Left lung (tissue), 10 donors: ENCODE results near the gene FBXW8. TPM values are rescaled to one million over a fixed set of nuclear protein-coding genes. Genes with fewer than 3 reads are reported as not detected.

ENCODE experiments used
- ATAC-seq: fragments of 200-7000 bp; cut with Tn5 transposase; one replicate; pipeline ENCODE4 v1.9.1; 2020; ENCODE audit warnings: moderate library complexity
- DNase-seq, 4 donors: peaks; one replicate each; pipeline ENCODE4 v3.0.0-alpha.2; 2013 to 2020
- H3K27ac ChIP-seq, 2 donors: fragments of 200-600 bp; sonication (generic) in 1 of 2; one replicate each; pipeline versions ENCODE4 v1.5.0 to v1.8.0; 2020 to 2021
- H3K27me3 ChIP-seq, 2 donors: fragments of 200-600 bp; sonication (generic) in 1 of 2; one replicate each; pipeline versions ENCODE4 v1.5.0 to v1.8.0; 2020 to 2021
- H3K36me3 ChIP-seq, 2 donors: fragments of 200-600 bp; sonication (generic) in 1 of 2; one replicate each; pipeline versions ENCODE4 v1.5.0 to v1.8.0; 2020 to 2021
- H3K4me1 ChIP-seq, 2 donors: fragments of 200-600 bp; one replicate each; pipeline ENCODE4 v1.8.0; 2021
- H3K4me3 ChIP-seq, 2 donors: fragments of 200-600 bp; sonication (generic) in 1 of 2; one replicate each; pipeline versions ENCODE4 v1.5.0 to v1.8.0; 2020 to 2021; ENCODE audit warnings: mild to moderate bottlenecking in 1 of 2
- H3K9me3 ChIP-seq, 2 donors: fragments of 200-600 bp; sonication (generic) in 1 of 2; one replicate each; pipeline versions ENCODE4 v1.5.0 to v1.8.0; 2020 to 2021
- intact Hi-C, 2 donors: fragments of 100-400 bp; cut with DNase I; formaldehyde crosslinking; loops; one replicate each; pipeline versions ENCODE4 v1.11.2 to v1.14.2; 2022
- polyA plus RNA-seq, 6 donors: library from polyadenylated mRNA; unstranded; fragments of 120-200 nt; gene quantifications; one replicate each; pipeline ENCODE4 v1.2.1, GENCODE V29; 2013; ENCODE audit not compliant: insufficient read length in 6 of 6
- total RNA-seq, 2 donors: library from RNA; stranded (reverse); fragmentation: NEBNext Ultra II Directional; extraction: Animal tissue kit (Norgen Biotek cat#: 25700); gene quantifications; one replicate each; pipeline ENCODE4 v1.2.1, GENCODE V29; 2021
- TF ChIP-seq, protein P1 (sequence below), 2 donors: fragments of 200-600 bp; sonication (generic) in 1 of 2; IDR thresholded peaks; one replicate each; pipeline versions ENCODE4 v1.5.0 to v1.8.0; 2021; ENCODE audit warnings: antibody characterized with exemption in 2 of 2
- donor health status: DM: no; HTN: yes; CAD: no.
- donor health status: DM: no; HTN: no; CAD: no.

The FBXW8 gene
- total and polyA plus RNA-seq, 8 donors: 16.0 to 28.4 (median 24.6) TPM

DNA sequence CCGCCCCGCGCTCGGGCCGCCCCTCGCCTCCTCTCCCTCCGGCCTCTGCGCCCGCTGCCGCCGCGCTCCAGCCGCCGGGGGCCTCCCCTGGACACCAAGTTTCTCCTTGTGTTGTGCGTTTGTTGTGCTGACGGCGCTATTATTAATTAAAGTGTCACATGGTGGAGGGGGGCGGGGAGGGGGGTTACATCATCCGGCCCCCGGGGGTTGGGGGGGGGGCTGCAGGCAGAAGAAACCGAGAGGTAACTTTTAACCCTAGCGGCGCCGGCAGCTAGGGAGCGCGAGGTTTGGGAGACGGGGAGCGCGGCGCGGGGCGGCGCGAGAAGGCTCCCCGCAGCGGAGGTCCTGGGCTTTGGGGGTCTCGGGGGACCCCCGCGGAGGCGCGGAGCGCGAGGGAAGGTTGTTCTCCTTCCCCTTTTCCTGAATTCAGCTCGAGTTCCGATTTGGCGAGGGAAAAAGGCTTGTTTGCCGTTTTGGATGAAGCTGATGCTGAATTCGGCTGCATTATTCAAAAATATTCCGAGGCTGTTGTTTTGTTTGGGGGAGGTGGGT is 29.3 kb upstream of the FBXW8 start, which contains the start of gene HRK:
TSS of gene HRK (minus strand) at position 117 of the 552 bp plus-strand sequence. CDS start 134 bp downstream, outside the sequence.
- H3K4me1 ChIP-seq: peaks cover 20 to 44% of the 10 kb centered on the region in 2 donors
- H3K9me3 ChIP-seq: no peaks in the 10 kb centered on the region
- TF ChIP-seq, protein P1, sequence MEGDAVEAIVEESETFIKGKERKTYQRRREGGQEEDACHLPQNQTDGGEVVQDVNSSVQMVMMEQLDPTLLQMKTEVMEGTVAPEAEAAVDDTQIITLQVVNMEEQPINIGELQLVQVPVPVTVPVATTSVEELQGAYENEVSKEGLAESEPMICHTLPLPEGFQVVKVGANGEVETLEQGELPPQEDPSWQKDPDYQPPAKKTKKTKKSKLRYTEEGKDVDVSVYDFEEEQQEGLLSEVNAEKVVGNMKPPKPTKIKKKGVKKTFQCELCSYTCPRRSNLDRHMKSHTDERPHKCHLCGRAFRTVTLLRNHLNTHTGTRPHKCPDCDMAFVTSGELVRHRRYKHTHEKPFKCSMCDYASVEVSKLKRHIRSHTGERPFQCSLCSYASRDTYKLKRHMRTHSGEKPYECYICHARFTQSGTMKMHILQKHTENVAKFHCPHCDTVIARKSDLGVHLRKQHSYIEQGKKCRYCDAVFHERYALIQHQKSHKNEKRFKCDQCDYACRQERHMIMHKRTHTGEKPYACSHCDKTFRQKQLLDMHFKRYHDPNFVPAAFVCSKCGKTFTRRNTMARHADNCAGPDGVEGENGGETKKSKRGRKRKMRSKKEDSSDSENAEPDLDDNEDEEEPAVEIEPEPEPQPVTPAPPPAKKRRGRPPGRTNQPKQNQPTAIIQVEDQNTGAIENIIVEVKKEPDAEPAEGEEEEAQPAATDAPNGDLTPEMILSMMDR (IDR thresholded peaks at IDR 0.05): no peak
- no peak within 1 kb of the TSS for H3K27ac ChIP-seq
- peak within 1 kb of the TSS in 1 of 2 donors; percentile 17 for H3K4me3 ChIP-seq
- intact Hi-C loops: no loop called here
- no peak for DNase-seq
- no peak for ATAC-seq
- no peaks in the 10 kb centered on the region for H3K36me3 ChIP-seq
- peaks cover 74 to 91% of the 10 kb centered on the region in 2 donors for H3K27me3 ChIP-seq

GRCh38 chr12:116881877-116882507 is 28.8 kb upstream of the FBXW8 start:
- H3K27ac ChIP-seq: no peak overlapping the region
- peaks cover 68 to 90% of the 10 kb centered on the region in 2 donors for H3K27me3 ChIP-seq
- H3K4me3 ChIP-seq: peak overlapping the region in 1 of 2 donors; percentile 17
- H3K4me1 ChIP-seq: peaks cover 20 to 44% of the 10 kb centered on the region in 2 donors
- DNase-seq (no peak), ATAC-seq (no peak)
- intact Hi-C loops: no loop called here
- TF ChIP-seq, protein P1 (IDR thresholded peaks at IDR 0.05): no peak
- no peaks in the 10 kb centered on the region for H3K36me3 ChIP-seq
- no peaks in the 10 kb centered on the region for H3K9me3 ChIP-seq

- H3K4me1 ChIP-seq: peaks cover 20 to 45% of the 10 kb centered on the region in 2 donors
- no peak overlapping the region for H3K4me3 ChIP-seq
- H3K36me3 ChIP-seq: no peaks in the 10 kb centered on the region
- no peaks in the 10 kb centered on the region for H3K9me3 ChIP-seq
- intact Hi-C loops: no loop called here
- no peak overlapping the region for H3K27ac ChIP-seq
- TF ChIP-seq, protein P1 (IDR thresholded peaks at IDR 0.05): no peak
- ATAC-seq: peak; percentile 29
- H3K27me3 ChIP-seq: peaks cover 60 to 88% of the 10 kb centered on the region in 2 donors
- DNase-seq: no peak
These were observed 28.0 kb upstream of the FBXW8 start for GRCh38 chr12:116882742-116883141.

GRCh38 chr12:116884871-116885270 is 25.9 kb upstream of the FBXW8 start:
- H3K4me1 ChIP-seq: peaks cover 8 to 42% of the 10 kb centered on the region in 2 donors
- TF ChIP-seq, protein P1 (IDR thresholded peaks at IDR 0.05): no peak
- ATAC-seq: no peak
- H3K36me3 ChIP-seq: no peaks in the 10 kb centered on the region
- peak overlapping the region in 1 of 2 donors; percentile 64 for H3K27ac ChIP-seq
- peaks cover 39 to 70% of the 10 kb centered on the region in 2 donors for H3K27me3 ChIP-seq
- DNase-seq: no peak
- H3K4me3 ChIP-seq: no peak overlapping the region
- intact Hi-C loops: no loop called here
- no peaks in the 10 kb centered on the region for H3K9me3 ChIP-seq

DNA sequence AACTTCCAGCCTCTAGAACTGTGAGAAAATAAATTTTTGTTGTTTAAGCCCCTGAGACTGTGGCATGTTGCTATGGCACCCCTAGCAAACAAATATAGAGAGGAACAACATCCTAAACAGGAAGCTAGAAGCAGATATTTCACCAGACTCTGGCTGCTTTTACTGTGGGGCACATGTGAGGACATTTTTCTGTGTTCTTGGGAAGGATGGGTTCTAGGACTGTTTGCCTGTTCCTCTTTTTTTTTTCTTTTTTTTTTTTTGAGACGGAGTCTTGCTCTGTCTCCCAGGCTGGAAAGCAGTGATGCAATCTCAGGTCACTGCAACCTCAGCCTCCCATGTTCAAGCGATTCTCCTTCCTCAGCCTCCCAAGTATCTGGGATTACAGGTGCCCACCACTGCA is 25.3 kb upstream of the FBXW8 start:
- no peaks in the 10 kb centered on the region for H3K36me3 ChIP-seq
- H3K27me3 ChIP-seq: peaks cover 33 to 64% of the 10 kb centered on the region in 2 donors
- H3K4me3 ChIP-seq: no peak overlapping the region
- DNase-seq: no peak
- H3K4me1 ChIP-seq: peaks cover 8 to 36% of the 10 kb centered on the region in 2 donors
- TF ChIP-seq, protein P1 (IDR thresholded peaks at IDR 0.05): no peak
- H3K9me3 ChIP-seq: no peaks in the 10 kb centered on the region
- H3K27ac ChIP-seq: peak overlapping the region in 1 of 2 donors; percentile 64
- intact Hi-C loops: no loop called here
- no peak for ATAC-seq
